HS-5 (cell line): ENCODE data around the gene DGKA.
"Not testable (repeated sequence)": the region's sequence is repeated elsewhere in the genome, so short reads cannot be mapped to it uniquely, and the experiment has no call there.

Experiments used
- DNase-seq: peaks from one replicate; pipeline ENCODE4 v3.0.0-alpha.2; 2012; ENCODE audit warnings: low read depth

Gene DGKA

GRCh38 chr12:55930771-55931316 lies at the start of gene DGKA:
Gene DGKA, plus strand, starts transcription at chr12:55931162. Its CDS starts 5,342 bp downstream, at chr12:55936504.
- no peak for DNase-seq

GRCh38 chr12:55885113-55885512 lies 45.8 kb upstream of the DGKA start:
- no peak for DNase-seq

- no peak for DNase-seq
Observed at GRCh38 chr12:55891310-55891709, 39.7 kb upstream of the DGKA start.

- no peak for DNase-seq
Observed at GRCh38 chr12:55893723-55894122, 37.2 kb upstream of the DGKA start.

GRCh38 chr12:55899082-55899481 lies 31.9 kb upstream of the DGKA start:
- no peak for DNase-seq

GRCh38 chr12:55901881-55902490 lies 29.0 kb upstream of the DGKA start:
- no peak for DNase-seq

- DNase-seq = no peak
Observed at GRCh38 chr12:55906056-55906455, 24.9 kb upstream of the DGKA start.

GRCh38 chr12:55908726-55909512 lies 22.0 kb upstream of the DGKA start:
- no peak for DNase-seq

GRCh38 chr12:55909513-55909884 lies 21.5 kb upstream of the DGKA start:
- no peak for DNase-seq

- DNase-seq = no peak
Observed at GRCh38 chr12:55912908-55913307, 18.1 kb upstream of the DGKA start.

GRCh38 chr12:55915482-55915859 lies 15.5 kb upstream of the DGKA start:
- DNase-seq = no peak

GRCh38 chr12:55919032-55919431 lies 11.9 kb upstream of the DGKA start:
- DNase-seq = not testable (repeated sequence)

- no peak for DNase-seq
Observed at GRCh38 chr12:55922126-55922525, 8.8 kb upstream of the DGKA start.

- not testable (repeated sequence) for DNase-seq
Observed at GRCh38 chr12:55923648-55924047, 7.3 kb upstream of the DGKA start.

- no peak for DNase-seq
Observed at GRCh38 chr12:55925371-55925770, 5.6 kb upstream of the DGKA start.

GRCh38 chr12:55925870-55926737 lies 4.9 kb upstream of the DGKA start:
- DNase-seq = no peak

GRCh38 chr12:55926738-55927587 lies 4.0 kb upstream of the DGKA start:
- DNase-seq = peak; percentile 69

- no peak for DNase-seq
Observed at GRCh38 chr12:55927588-55928502, 3.1 kb upstream of the DGKA start, which contains the start of gene PYM1. Gene PYM1, minus strand, starts transcription at chr12:55927894. Its CDS starts 133 bp downstream, at chr12:55927761.

GRCh38 chr12:55929306-55929791 lies 1.6 kb upstream of the DGKA start:
- DNase-seq = no peak

GRCh38 chr12:55931317-55931779 lies 386 bp downstream of the DGKA start:
- DNase-seq = no peak
